ENCODE results near the gene SRD5A1.

DNA sequence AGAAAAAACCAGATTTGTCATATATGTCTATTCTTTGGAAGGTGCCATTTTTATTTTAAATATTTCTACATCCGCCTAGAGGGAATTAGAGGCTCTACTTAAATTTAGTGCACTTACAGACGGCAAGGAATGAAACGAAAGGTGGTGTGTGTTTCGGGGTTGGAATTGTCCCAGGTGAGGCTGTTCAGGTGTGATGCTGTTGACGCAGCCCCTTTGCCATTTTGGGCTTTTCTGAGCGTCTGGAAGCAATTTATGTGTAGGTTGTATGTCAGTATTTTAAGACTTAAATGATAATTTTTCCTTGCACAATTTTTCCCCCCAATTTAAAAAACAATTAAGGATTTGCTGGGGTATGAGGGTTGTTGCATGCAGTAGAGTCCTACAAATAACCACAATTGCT is 82.0 kb downstream of the SRD5A1 start:
- TF ChIP-seq CTCF (IDR thresholded peaks at IDR 0.05) = no peak
- no peak for TF ChIP-seq ZFX (IDR thresholded peaks at IDR 0.05; ENCODE audit: borderline replicate concordance)
